ENCODE measurements around the gene ANKRD30BL. TPM values are rescaled to one million over a fixed set of nuclear protein-coding genes. Genes with fewer than 3 reads are reported as not detected.
"Not testable (repeated sequence)": the region's sequence is repeated elsewhere in the genome, so short reads cannot be mapped to it uniquely, and the experiment has no call there.

Gene ANKRD30BL
- total RNA-seq (2014; rRNA removed; shearing (Covaris generic)), result 0.13 TPM in 1 of 2 replicates, not detected in the other
- total RNA-seq (2022), result 0.79 TPM in 1 of 2 replicates, not detected in the other
- Bru-seq, nascent RNA, result percentile 6 among the genes with signal in this experiment
- percentile 7 among the genes with signal in this experiment for BruChase-seq, experiment 1, labeled RNA remaining after a 6-hour chase
- not detected for BruChase-seq, experiment 2, labeled RNA remaining after a 2-hour chase
- long read RNA-seq, partial matches to known transcripts, result 0 of 2 reads
- long read RNA-seq, other reads (novel, unspliced or antisense), result 2 of 2 reads

- intact Hi-C loops (cut with micrococcal nuclease; ENCODE audit: unreplicated experiment); H3K4me3 ChIP-seq (ENCODE audit: low read depth, low read length, poor library complexity, severe bottlenecking); H3K4me2 ChIP-seq (ENCODE audit: low read length); H4K20me1 ChIP-seq (ENCODE audit: insufficient read depth, low read length); H3K9me3 ChIP-seq (ENCODE audit: low read length); H2AFZ ChIP-seq (ENCODE audit: low read length); H3K79me2 ChIP-seq (ENCODE audit: insufficient read depth, low read depth, low read length); BruUV-seq (replicated peaks); DNase-seq (ENCODE audit: low spot score); H3K27ac ChIP-seq (ENCODE audit: low read depth, low read length, poor library complexity, severe bottlenecking); H3K36me3 ChIP-seq (ENCODE audit: insufficient read depth, low read length); POLR2A ChIA-PET; CTCF ChIA-PET (ENCODE audit: unreplicated experiment); H3K9me2 ChIP-seq (ENCODE audit: insufficient read depth, low read length); H3K4me1 ChIP-seq (ENCODE audit: insufficient read depth, low read length, poor library complexity, severe bottlenecking): not testable (repeated sequence)
Measured at GRCh38 chr2:132161161-132162124, at the start of gene ANKRD30BL. TSS of gene ANKRD30BL (minus strand) at chr2:132161952. CDS start at chr2:132161705, 247 bp downstream.

- H2AFZ ChIP-seq (ENCODE audit: low read length); POLR2A ChIA-PET; CTCF ChIA-PET (ENCODE audit: unreplicated experiment); H3K9me2 ChIP-seq (ENCODE audit: insufficient read depth, low read length); H3K4me1 ChIP-seq (ENCODE audit: insufficient read depth, low read length, poor library complexity, severe bottlenecking); H3K79me2 ChIP-seq (ENCODE audit: insufficient read depth, low read depth, low read length); H4K20me1 ChIP-seq (ENCODE audit: insufficient read depth, low read length); intact Hi-C loops (cut with micrococcal nuclease; ENCODE audit: unreplicated experiment); H3K4me3 ChIP-seq (ENCODE audit: low read depth, low read length, poor library complexity, severe bottlenecking); H3K9me3 ChIP-seq (ENCODE audit: low read length); BruUV-seq (replicated peaks); H3K36me3 ChIP-seq (ENCODE audit: insufficient read depth, low read length): not testable (repeated sequence)
- DNase-seq (ENCODE audit: low spot score), result peak; percentile 2
- H3K27ac ChIP-seq (ENCODE audit: low read depth, low read length, poor library complexity, severe bottlenecking), result peak overlapping the region; percentile 39
- 0 out of 2 replicates have a peak overlapping the region, but pooled peaks have one; percentile 23 for H3K4me2 ChIP-seq (ENCODE audit: low read length)
Measured at GRCh38 chr2:132202866-132203265, 41.1 kb upstream of the ANKRD30BL start.

GRCh38 chr2:132192854-132193253, 31.1 kb upstream of the ANKRD30BL start:
- H3K9me3 ChIP-seq (ENCODE audit: low read length); H3K9me2 ChIP-seq (ENCODE audit: insufficient read depth, low read length); H3K36me3 ChIP-seq (ENCODE audit: insufficient read depth, low read length); H3K27ac ChIP-seq (ENCODE audit: low read depth, low read length, poor library complexity, severe bottlenecking); POLR2A ChIA-PET; H3K79me2 ChIP-seq (ENCODE audit: insufficient read depth, low read depth, low read length); intact Hi-C loops (cut with micrococcal nuclease; ENCODE audit: unreplicated experiment); H3K4me1 ChIP-seq (ENCODE audit: insufficient read depth, low read length, poor library complexity, severe bottlenecking); H4K20me1 ChIP-seq (ENCODE audit: insufficient read depth, low read length); BruUV-seq (replicated peaks); DNase-seq (ENCODE audit: low spot score); CTCF ChIA-PET (ENCODE audit: unreplicated experiment); H3K4me3 ChIP-seq (ENCODE audit: low read depth, low read length, poor library complexity, severe bottlenecking); H2AFZ ChIP-seq (ENCODE audit: low read length); H3K4me2 ChIP-seq (ENCODE audit: low read length): not testable (repeated sequence)

- H3K27ac ChIP-seq (ENCODE audit: low read depth, low read length, poor library complexity, severe bottlenecking); H3K4me3 ChIP-seq (ENCODE audit: low read depth, low read length, poor library complexity, severe bottlenecking); H3K9me2 ChIP-seq (ENCODE audit: insufficient read depth, low read length); BruUV-seq (replicated peaks); CTCF ChIA-PET (ENCODE audit: unreplicated experiment); DNase-seq (ENCODE audit: low spot score); H3K4me2 ChIP-seq (ENCODE audit: low read length); H3K4me1 ChIP-seq (ENCODE audit: insufficient read depth, low read length, poor library complexity, severe bottlenecking); H3K9me3 ChIP-seq (ENCODE audit: low read length); POLR2A ChIA-PET; H3K79me2 ChIP-seq (ENCODE audit: insufficient read depth, low read depth, low read length); H2AFZ ChIP-seq (ENCODE audit: low read length); intact Hi-C loops (cut with micrococcal nuclease; ENCODE audit: unreplicated experiment); H3K36me3 ChIP-seq (ENCODE audit: insufficient read depth, low read length); H4K20me1 ChIP-seq (ENCODE audit: insufficient read depth, low read length): not testable (repeated sequence)
Measured at GRCh38 chr2:132167100-132167499, 5.3 kb upstream of the ANKRD30BL start.

GRCh38 chr2:132162125-132162660, 441 bp upstream of the ANKRD30BL start:
- DNase-seq (ENCODE audit: low spot score); H2AFZ ChIP-seq (ENCODE audit: low read length); H3K27ac ChIP-seq (ENCODE audit: low read depth, low read length, poor library complexity, severe bottlenecking); H3K4me1 ChIP-seq (ENCODE audit: insufficient read depth, low read length, poor library complexity, severe bottlenecking); H3K9me3 ChIP-seq (ENCODE audit: low read length); H4K20me1 ChIP-seq (ENCODE audit: insufficient read depth, low read length); H3K4me3 ChIP-seq (ENCODE audit: low read depth, low read length, poor library complexity, severe bottlenecking); intact Hi-C loops (cut with micrococcal nuclease; ENCODE audit: unreplicated experiment); H3K79me2 ChIP-seq (ENCODE audit: insufficient read depth, low read depth, low read length); BruUV-seq (replicated peaks); POLR2A ChIA-PET; H3K4me2 ChIP-seq (ENCODE audit: low read length); CTCF ChIA-PET (ENCODE audit: unreplicated experiment); H3K9me2 ChIP-seq (ENCODE audit: insufficient read depth, low read length); H3K36me3 ChIP-seq (ENCODE audit: insufficient read depth, low read length): not testable (repeated sequence)

Data from OCI-LY7 (cell line).